ENCODE results near the gene MAP4K3.

Gene MAP4K3

DNA sequence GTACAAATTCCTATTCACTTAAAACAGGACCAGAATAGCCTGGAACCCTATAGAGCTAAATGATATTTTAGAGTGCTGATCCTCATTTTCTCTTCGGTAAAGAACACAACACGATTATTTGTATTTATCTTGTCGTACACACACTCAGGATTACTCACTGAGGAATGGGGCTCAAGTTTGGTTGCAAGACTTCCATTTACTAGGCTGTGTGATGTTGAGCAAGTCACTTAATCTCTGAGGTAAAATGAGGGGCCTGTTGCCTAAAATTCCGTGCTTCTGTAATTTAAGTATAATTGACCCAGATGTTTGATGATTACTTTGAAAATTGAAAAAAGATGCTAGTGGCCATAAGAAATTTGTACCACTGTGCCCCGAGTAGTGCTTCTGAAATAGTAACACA lies 42.6 kb upstream of the MAP4K3 start:
- TF ChIP-seq, protein P1, sequence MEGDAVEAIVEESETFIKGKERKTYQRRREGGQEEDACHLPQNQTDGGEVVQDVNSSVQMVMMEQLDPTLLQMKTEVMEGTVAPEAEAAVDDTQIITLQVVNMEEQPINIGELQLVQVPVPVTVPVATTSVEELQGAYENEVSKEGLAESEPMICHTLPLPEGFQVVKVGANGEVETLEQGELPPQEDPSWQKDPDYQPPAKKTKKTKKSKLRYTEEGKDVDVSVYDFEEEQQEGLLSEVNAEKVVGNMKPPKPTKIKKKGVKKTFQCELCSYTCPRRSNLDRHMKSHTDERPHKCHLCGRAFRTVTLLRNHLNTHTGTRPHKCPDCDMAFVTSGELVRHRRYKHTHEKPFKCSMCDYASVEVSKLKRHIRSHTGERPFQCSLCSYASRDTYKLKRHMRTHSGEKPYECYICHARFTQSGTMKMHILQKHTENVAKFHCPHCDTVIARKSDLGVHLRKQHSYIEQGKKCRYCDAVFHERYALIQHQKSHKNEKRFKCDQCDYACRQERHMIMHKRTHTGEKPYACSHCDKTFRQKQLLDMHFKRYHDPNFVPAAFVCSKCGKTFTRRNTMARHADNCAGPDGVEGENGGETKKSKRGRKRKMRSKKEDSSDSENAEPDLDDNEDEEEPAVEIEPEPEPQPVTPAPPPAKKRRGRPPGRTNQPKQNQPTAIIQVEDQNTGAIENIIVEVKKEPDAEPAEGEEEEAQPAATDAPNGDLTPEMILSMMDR (IDR thresholded peaks at IDR 0.05; ENCODE audit: low read depth, low read length, missing control alignments), result no peak
- no peak overlapping the region for H3K4me3 ChIP-seq (ENCODE audit: low read depth, low read length)
- DNase-seq (ENCODE audit: low read depth), result no peak

GRCh38 chr2:39479053-39479670 lies 42.1 kb upstream of the MAP4K3 start:
- DNase-seq (ENCODE audit: low read depth), result no peak
- TF ChIP-seq, protein P1 (IDR thresholded peaks at IDR 0.05; ENCODE audit: low read depth, low read length, missing control alignments), result no peak
- no peak overlapping the region for H3K4me3 ChIP-seq (ENCODE audit: low read depth, low read length)

GRCh38 chr2:39476524-39476923 lies 39.4 kb upstream of the MAP4K3 start:
- TF ChIP-seq, protein P1 (IDR thresholded peaks at IDR 0.05; ENCODE audit: low read depth, low read length, missing control alignments), result no peak
- H3K4me3 ChIP-seq (ENCODE audit: low read depth, low read length), result no peak overlapping the region; the same call in 1 of the 2 replicates
- DNase-seq (ENCODE audit: low read depth), result peak; percentile 53

DNA sequence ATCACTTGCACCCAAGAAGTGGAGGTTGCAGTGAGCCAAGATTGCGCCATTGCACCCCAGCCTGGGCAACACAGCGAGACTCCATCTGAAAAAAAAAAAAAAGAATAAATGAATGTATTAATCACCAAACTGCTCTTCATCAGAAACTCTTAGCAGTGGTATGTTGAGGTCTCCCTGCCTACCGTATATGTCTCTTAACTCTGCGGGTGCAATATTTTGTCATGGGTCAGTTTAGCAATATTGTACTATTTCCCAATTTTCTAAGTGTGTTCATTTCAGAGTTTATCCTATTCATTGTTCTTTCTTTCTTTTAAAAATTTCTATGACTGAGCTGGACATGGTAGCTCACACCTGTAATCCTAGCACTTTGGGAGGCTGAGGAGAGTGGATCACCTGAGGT lies 37.9 kb upstream of the MAP4K3 start:
- TF ChIP-seq, protein P1 (IDR thresholded peaks at IDR 0.05; ENCODE audit: low read depth, low read length, missing control alignments), result no peak
- DNase-seq (ENCODE audit: low read depth), result no peak
- H3K4me3 ChIP-seq (ENCODE audit: low read depth, low read length), result no peak overlapping the region

DNA sequence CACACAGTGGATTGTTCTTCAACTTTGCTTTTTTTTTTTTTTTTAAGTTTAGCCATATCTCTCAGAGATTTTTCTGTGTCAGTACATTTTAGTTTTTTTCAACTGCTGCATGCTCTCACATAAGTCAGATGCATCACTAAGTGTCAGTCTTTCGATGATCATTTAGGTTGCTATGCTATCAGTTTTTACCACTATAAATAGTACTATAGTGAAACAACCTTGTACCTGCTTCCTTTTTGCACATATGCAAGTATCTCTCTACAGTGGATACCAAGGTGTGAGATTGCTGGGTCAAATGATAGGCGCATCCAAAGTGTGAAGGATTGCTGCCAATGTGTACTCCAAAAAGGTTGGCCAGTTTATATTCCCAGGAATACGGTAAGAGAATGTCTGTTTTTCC lies 33.5 kb upstream of the MAP4K3 start:
- no peak overlapping the region for H3K4me3 ChIP-seq (ENCODE audit: low read depth, low read length)
- TF ChIP-seq, protein P1 (IDR thresholded peaks at IDR 0.05; ENCODE audit: low read depth, low read length, missing control alignments), result no peak
- peak; percentile 45 for DNase-seq (ENCODE audit: low read depth)

- DNase-seq (ENCODE audit: low read depth), result peak; percentile 65
- H3K4me3 ChIP-seq (ENCODE audit: low read depth, low read length), result no peak overlapping the region
- TF ChIP-seq, protein P1 (IDR thresholded peaks at IDR 0.05; ENCODE audit: low read depth, low read length, missing control alignments), result no peak
Measured at GRCh38 chr2:39469807-39470206, 32.7 kb upstream of the MAP4K3 start.

Data from GM12864 (cell line).